Activated naive CD8-positive, alpha-beta T cell (primary cell): ENCODE data around the gene PPP1CC.

Experiments used
- H3K27ac Mint-ChIP-seq: one replicate; pipeline ENCODE4 v1.8.0; 2021; ENCODE audit warnings: mixed read lengths
- H3K27me3 Mint-ChIP-seq: one replicate; pipeline ENCODE4 v1.8.0; 2021; ENCODE audit warnings: mixed read lengths
- H3K36me3 Mint-ChIP-seq: one replicate; pipeline ENCODE4 v1.8.0; 2021; ENCODE audit warnings: mixed read lengths
- H3K4me1 Mint-ChIP-seq: one replicate; pipeline ENCODE4 v1.8.0; 2021; ENCODE audit warnings: low read depth, mixed read lengths
- H3K4me3 Mint-ChIP-seq: one replicate; pipeline ENCODE4 v1.8.0; 2021; ENCODE audit warnings: mild to moderate bottlenecking, mixed read lengths
- H3K9me3 Mint-ChIP-seq: one replicate; pipeline ENCODE4 v1.8.0; 2021; ENCODE audit warnings: low read depth, mixed read lengths

The PPP1CC gene

DNA sequence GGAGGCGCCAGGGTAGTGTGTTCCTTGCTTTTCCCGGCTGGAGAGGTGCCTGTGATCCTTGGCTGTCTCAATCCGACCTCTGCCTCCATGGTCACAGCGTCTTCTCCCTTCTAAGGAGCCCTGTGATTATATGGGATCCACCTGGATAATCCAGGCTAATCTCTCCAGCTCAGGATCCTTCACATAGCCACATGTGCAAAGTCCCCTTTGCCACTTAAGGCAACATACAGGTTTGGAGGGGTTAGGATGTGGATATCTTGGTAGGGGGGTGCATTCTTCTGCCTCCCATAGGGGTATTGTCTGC lies 52.6 kb downstream of the PPP1CC start:
- peak overlapping the region; percentile 91 for H3K27ac Mint-ChIP-seq
- no peaks in the 10 kb centered on the region for H3K9me3 Mint-ChIP-seq
- no peaks in the 10 kb centered on the region for H3K27me3 Mint-ChIP-seq
- peaks cover 32% of the 10 kb centered on the region for H3K4me1 Mint-ChIP-seq
- peak overlapping the region; percentile 94 for H3K4me3 Mint-ChIP-seq
- H3K36me3 Mint-ChIP-seq: peaks cover 6% of the 10 kb centered on the region

DNA sequence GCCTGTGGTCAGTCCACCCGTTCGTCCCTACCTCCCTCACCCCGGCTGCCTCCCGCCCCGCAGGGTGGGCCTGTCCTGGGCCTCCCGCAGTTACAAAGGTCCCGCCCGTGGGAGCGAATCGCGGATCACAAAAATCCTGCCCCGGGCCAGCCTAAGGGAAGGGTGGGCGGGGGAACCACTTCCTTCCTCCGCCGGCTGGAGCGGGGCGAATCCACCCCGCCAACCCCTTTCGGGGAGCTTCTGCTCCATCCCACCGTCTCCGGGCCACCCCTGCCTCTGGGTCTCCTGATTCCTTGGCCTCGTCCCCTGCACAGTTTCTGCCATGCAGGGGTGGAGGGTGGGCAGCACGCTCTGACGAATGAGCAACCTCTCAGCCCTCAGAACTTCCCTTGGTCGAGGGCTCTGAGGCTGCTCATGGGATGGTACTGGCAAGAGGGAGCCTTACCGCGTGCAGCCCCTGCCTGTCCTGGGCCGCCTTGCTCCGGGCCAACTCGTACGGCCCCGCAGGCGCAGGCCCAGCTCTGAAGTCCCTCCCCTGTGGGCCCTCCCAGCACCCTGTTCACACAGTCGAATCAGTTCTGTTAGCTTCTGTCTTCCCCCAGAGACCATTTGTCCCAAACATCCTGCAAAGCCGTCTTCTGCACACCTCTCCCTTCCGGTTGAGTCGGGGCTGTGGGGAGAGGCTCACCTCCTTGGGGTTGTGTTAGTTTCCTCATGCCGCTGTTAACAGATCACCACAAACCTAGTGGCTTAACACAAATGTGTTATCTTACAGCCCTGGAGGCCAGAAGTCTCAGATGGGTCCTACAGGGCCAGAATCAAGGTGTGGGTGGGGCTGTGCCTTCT lies 53.2 kb downstream of the PPP1CC start:
- H3K27ac Mint-ChIP-seq: peak overlapping the region; percentile 91
- peaks cover 6% of the 10 kb centered on the region for H3K36me3 Mint-ChIP-seq
- H3K27me3 Mint-ChIP-seq: no peaks in the 10 kb centered on the region

DNA sequence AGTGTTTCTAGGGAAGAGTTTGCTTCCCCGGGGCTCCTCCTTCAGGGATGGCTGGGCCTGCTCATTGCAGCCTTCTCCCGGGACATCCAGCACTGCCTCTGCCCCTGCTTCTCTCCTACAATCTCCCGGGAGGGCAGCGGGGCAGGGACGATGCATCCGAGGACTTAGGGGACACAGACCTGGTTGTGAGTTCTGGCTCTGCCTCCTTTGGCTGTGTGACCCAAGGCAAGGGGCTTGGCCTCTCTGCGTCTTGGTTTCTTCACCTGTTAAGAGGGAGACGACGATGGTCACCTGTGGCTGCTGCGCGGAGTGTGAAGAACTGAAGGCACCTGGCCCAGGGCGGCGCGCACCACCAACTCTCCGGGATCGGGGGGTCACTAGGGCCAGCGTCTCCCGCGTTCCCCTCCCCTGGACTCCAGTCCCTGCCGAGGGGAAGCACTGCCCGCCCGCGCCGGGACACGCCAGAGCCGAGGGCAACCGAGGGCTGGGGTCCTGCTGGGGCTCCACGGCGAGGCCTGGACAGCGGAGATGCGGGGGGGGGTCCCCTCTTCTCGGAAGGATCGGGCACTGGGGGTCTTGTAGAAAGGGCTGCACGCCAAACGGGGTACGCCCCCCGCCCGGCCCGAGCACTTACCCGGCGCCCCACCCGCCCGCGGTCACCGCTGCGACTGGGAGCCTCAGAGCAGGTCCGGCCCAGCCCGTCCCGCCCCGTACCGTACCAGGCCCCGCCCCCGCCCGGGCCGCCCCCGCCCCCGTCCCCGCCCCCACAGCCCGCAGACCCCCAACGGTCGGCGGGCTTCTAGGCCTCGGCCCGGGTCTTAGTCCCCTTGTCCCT lies 54.0 kb downstream of the PPP1CC start, which contains the start of gene HVCN1:
Gene HVCN1 (minus strand): TSS at position 670 of the 835 bp plus-strand sequence. CDS start 5,870 bp downstream, outside the sequence.
- Mint-ChIP-seq H3K27me3 (no peaks in the 10 kb centered on the region), H3K36me3 (peaks cover 6% of the 10 kb centered on the region), H3K9me3 (no peaks in the 10 kb centered on the region), H3K27ac (peak within 1 kb of the TSS; percentile 91), H3K4me3 (peak within 1 kb of the TSS; percentile 94), H3K4me1 (peaks cover 34% of the 10 kb centered on the region)

More for the DNA sequence above, 53.2 kb downstream of the PPP1CC start:
- Mint-ChIP-seq H3K4me1 (peaks cover 36% of the 10 kb centered on the region), H3K9me3 (no peaks in the 10 kb centered on the region), H3K4me3 (peak overlapping the region; percentile 94)

DNA sequence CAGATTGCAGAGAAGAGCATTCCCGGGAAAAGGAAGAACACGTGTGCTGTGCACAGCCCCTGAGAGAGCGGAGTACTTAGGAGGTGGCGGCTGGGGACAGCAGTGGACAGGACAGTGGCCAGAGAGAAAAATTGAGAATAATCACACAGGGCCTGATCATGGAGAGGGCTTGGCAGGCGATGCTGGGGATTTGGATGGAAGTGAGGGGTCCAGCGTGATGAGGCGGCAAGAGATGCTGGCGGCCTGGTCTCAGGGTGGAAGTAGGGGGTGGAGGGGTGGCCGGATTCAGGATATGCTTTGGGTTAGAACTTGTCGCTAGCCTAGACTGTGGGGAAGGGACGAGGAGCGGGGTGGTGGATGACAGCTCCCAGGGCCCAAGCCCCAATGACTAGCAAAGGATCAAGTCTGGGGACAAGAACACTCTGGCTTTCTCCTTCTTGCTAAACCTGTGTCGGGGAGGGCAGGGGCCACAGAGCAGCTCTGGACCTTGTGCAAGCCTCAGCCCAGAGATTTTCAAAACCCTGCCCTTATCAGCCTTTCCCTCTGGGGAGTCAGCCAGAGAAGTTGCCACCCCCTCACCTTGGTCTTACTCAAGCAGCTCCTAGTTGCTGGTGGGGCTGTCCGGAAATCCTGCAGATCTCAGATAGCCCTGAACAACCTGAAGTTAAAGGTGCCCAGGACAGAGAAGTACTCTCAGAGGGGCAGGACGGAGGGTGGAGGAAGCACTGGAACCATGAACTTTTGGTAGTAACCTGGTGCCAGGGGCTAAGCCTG lies 55.1 kb downstream of the PPP1CC start:
- H3K27ac Mint-ChIP-seq: no peak overlapping the region
- peaks cover 6% of the 10 kb centered on the region for H3K36me3 Mint-ChIP-seq
- no peaks in the 10 kb centered on the region for H3K9me3 Mint-ChIP-seq
- peaks cover 34% of the 10 kb centered on the region for H3K4me1 Mint-ChIP-seq
- no peaks in the 10 kb centered on the region for H3K27me3 Mint-ChIP-seq
- peak overlapping the region; percentile 76 for H3K4me3 Mint-ChIP-seq

DNA sequence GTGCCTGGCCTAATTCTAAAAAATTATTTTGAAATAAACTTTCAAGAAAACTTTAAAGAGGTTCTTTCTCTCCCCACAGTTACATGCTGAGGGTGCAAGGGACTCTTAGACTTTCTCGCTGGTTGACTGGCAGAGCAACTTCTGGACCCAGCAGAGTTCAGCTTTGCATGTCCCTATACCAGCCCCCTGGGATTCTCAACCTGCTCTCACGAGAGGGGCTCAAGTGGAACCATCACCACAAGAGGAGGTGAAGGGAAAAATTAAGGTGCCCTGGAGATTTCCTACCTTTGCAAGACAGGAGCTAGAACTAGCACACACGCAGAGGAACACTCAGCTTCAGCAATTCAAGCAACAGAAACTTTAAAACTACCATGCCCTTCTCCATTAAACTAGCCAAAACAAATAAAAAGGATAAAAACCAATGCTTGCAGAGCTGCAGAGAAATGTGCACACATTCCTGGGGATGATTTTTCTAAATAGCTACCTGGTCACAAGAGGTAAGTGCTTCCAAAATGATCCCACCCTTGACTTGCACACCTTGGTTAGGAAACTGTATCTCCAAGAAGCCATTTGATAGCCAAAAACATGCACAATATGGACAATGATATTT lies 56.3 kb downstream of the PPP1CC start:
- H3K4me3 Mint-ChIP-seq: peak overlapping the region; percentile 71
- no peaks in the 10 kb centered on the region for H3K27me3 Mint-ChIP-seq
- peaks cover 8% of the 10 kb centered on the region for H3K36me3 Mint-ChIP-seq
- peaks cover 34% of the 10 kb centered on the region for H3K4me1 Mint-ChIP-seq
- H3K27ac Mint-ChIP-seq: no peak overlapping the region
- H3K9me3 Mint-ChIP-seq: no peaks in the 10 kb centered on the region

DNA sequence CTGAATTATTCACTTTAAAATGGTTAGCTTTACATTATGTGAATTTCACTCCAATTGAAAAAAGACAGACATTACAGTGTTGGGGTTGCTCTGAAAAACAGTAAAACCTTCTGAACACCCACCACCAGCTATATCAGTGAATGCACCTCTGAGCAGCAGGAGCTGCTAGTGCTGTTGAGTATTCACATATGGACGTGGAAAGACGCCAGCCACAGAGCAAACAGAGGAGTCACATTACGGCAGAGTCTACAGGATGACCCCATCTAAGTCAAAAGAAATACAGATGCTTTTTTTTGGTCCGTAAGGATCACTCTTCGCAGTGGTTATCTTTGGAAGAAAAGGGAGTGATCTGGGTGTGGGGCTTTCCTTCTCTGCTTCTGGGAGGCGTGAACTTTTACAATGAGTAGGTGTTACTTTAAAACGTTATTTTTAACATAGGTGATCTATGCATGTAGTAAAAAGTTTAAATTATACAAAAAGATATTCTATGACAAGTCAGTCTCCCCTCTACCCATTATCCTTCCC lies 58.3 kb downstream of the PPP1CC start:
- peaks cover 26% of the 10 kb centered on the region for H3K4me1 Mint-ChIP-seq
- H3K27ac Mint-ChIP-seq: no peak overlapping the region
- H3K9me3 Mint-ChIP-seq: no peaks in the 10 kb centered on the region
- no peak overlapping the region for H3K4me3 Mint-ChIP-seq
- no peaks in the 10 kb centered on the region for H3K27me3 Mint-ChIP-seq
- H3K36me3 Mint-ChIP-seq: peaks cover 8% of the 10 kb centered on the region

DNA sequence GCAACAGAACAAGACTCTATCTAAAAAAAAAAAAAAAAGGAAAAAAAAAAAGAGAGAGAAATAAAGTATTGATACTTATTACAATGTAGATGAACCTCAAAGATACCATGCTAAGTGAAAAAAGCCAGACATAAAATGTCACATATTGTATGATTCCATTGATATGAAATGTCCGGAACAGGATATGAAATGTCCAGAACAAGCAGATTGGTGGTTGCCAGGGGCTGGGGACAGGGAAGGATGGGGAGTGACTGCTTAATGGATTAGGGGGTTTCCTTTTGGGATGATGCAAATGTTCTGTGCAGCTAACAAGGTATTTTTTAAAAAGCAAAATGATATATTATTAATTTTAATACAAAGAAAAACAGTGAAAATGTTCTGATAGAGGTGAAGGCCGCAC lies 58.8 kb downstream of the PPP1CC start:
- Mint-ChIP-seq H3K9me3 (no peaks in the 10 kb centered on the region), H3K4me3 (no peak overlapping the region), H3K36me3 (peaks cover 8% of the 10 kb centered on the region), H3K27me3 (no peaks in the 10 kb centered on the region), H3K27ac (no peak overlapping the region), H3K4me1 (peaks cover 27% of the 10 kb centered on the region)

DNA sequence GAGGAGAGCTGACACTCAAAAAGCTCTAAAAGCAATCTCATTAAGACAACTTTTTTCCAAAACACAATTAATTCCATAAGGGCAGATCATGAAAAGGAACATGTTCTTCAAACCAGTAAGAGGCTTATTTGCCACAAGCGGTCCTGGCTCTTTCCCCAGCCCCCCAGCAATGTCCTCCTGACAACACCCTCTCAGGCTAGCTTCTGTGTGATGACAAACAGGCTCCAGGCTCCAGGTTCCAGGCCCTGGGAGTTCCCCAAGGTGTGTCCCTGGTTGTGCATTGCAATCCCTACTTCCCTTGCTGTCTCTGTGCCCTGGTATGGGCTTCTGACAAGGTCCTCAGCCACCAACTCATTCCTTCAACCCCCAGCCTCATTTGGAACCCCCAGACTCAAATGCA lies 62.7 kb downstream of the PPP1CC start:
- Mint-ChIP-seq H3K9me3 (no peaks in the 10 kb centered on the region), H3K27ac (no peak overlapping the region), H3K36me3 (peaks cover 2% of the 10 kb centered on the region), H3K4me3 (no peak overlapping the region), H3K4me1 (peaks cover 36% of the 10 kb centered on the region), H3K27me3 (no peaks in the 10 kb centered on the region)

DNA sequence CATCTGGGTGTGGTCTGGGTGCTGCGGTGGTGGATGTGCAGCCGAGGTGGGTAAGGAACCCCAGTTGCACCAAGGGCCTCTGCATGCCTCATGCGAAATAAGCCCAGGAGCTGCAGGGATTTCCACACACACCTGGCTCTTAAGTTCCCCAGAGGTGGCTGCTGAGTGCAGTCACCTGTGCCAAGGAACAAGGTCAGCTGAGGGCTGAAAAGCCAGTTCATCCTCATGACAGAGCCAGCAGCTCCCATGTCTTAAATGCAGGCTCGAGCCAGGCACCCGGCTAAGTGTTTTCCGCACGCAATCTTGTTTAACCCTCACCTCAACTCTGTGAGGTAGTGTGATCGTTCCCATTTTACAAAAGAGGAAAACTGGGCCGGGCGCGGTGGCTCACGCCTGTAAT lies 63.5 kb downstream of the PPP1CC start:
- H3K4me3 Mint-ChIP-seq: no peak overlapping the region
- H3K27ac Mint-ChIP-seq: no peak overlapping the region
- H3K4me1 Mint-ChIP-seq: peaks cover 34% of the 10 kb centered on the region
- no peaks in the 10 kb centered on the region for H3K27me3 Mint-ChIP-seq
- peaks cover 8% of the 10 kb centered on the region for H3K36me3 Mint-ChIP-seq
- peaks cover 4% of the 10 kb centered on the region for H3K9me3 Mint-ChIP-seq

DNA sequence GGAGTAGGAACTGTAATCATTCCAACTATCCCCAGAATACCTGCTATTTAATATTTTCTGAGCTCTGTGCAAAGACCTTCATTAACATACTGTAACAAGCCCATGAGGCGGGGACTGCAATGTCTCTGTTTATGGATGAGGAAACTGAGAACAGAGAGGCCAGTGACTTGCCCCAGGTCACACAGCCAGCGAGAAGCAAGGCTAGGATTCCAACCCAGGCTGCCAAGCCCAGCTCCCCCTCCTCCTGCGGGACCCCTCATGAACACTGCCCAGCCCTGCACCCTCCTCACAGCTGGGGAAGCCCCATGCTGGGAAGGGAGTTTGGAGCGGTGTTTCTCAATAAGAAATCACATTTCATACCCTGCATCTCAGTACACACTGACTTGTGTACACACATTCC lies 64.7 kb downstream of the PPP1CC start:
- peak overlapping the region; percentile 52 for H3K4me3 Mint-ChIP-seq
- H3K27me3 Mint-ChIP-seq: no peaks in the 10 kb centered on the region
- H3K4me1 Mint-ChIP-seq: peaks cover 34% of the 10 kb centered on the region
- H3K27ac Mint-ChIP-seq: peak overlapping the region; percentile 30
- H3K9me3 Mint-ChIP-seq: peaks cover 4% of the 10 kb centered on the region
- H3K36me3 Mint-ChIP-seq: peaks cover 10% of the 10 kb centered on the region

DNA sequence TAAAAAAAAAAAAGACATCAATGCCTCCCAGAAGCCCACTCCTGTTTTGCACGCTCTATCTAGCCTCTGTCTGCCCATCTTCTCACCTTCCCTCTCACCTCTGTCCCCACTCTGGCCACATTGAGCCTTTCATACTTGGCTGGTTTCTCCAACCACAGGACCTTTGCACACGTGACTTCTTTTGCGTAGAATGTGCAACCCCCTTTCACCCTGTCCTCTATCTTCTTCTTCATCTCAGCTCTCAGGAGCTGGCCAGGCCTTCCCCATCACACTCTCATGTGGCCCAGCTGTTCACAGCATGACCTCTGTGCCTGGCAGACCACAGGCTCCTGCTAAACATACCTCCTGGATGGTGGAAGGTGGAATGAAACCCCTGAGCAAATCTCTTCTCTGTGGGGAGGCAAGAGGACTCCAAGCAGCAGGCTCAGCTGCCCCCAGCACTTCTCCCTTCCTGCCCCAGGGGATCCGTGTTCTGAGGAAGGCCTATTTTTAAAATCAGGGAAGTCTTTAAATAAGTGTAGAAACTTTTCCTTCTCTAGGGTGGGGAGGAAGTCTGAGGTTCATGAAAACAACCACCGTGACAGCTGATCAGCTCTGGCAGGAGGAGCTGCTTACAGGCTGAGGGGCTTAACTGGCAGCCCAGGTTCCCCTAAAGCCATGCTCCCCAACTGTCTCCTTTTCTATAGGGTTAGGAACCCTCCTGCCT lies 65.3 kb downstream of the PPP1CC start:
- Mint-ChIP-seq H3K4me3 (peak overlapping the region; percentile 52), H3K9me3 (peaks cover 4% of the 10 kb centered on the region), H3K36me3 (peaks cover 13% of the 10 kb centered on the region), H3K4me1 (peaks cover 38% of the 10 kb centered on the region), H3K27me3 (no peaks in the 10 kb centered on the region), H3K27ac (peak overlapping the region; percentile 30)

DNA sequence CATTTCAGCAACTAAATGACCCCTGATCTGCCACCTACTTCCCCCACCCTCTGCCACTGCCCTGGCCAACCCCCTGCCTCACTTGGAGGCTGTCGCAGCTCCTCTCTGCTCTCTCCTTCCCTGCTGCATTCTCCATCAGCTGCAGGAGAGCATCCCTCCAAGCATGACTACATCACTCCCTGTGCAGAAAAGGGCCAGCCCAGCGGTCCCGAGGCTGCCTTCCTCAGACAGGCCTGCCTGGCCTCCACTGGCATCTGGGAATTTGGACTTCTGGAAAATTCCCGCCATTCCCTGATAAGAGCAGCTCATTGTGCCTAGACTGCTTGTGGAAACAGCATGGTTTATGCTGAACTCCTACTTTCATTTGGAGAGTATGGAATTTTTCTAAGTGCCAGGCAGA lies 66.5 kb downstream of the PPP1CC start:
- Mint-ChIP-seq H3K4me1 (peaks cover 38% of the 10 kb centered on the region), H3K9me3 (peaks cover 4% of the 10 kb centered on the region), H3K36me3 (peaks cover 11% of the 10 kb centered on the region), H3K4me3 (no peak overlapping the region), H3K27me3 (no peaks in the 10 kb centered on the region), H3K27ac (no peak overlapping the region)

DNA sequence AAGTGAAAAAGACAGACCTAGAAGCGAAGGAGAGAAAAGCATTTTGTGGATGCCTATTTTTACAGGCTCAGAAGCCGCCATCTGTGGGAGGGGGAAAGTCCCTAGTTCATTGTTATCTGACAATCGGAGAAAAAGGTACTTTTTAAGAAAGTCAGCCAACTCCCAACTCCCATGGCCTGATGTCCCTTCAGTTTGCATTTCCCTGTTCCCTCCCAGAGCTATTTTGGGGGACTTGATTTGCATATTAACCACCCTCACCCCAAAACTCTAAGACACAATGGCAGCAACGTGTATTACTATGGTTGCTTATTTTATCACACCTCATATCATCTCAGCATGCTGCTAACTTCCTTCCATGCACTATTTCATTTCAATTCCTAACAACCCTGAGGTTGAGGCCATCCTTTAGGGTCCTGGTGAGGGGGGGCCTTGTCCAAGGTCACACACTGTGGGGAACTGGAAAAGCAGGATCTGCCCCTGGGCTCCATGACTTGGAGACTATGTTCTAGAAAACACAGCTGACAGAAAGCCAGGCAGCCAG lies 72.5 kb downstream of the PPP1CC start:
- peak overlapping the region; percentile 82 for H3K4me3 Mint-ChIP-seq
- H3K4me1 Mint-ChIP-seq: peaks cover 34% of the 10 kb centered on the region
- peaks cover 7% of the 10 kb centered on the region for H3K9me3 Mint-ChIP-seq
- peak overlapping the region; percentile 96 for H3K27ac Mint-ChIP-seq
- no peaks in the 10 kb centered on the region for H3K27me3 Mint-ChIP-seq
- H3K36me3 Mint-ChIP-seq: peaks cover 21% of the 10 kb centered on the region
